ENCODE data around the gene KAT2B.

DNA sequence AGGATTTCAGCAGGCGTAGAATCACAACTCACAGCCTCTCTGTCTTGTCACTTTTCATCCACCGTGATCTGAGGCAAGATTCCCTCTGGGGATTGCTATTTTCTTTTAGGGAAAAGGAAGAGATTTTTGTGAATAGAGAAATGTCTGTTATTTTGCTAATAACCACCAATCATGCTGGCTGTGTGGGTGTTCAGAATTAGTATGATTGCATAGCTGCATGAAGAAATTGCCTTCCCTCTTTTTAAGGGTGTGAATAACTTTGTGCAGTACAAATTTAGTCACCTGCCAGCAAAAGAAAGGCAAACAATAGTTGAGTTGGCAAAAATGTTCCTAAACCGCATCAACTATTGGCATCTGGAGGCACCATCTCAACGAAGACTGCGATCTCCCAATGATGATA is 60.8 kb downstream of the KAT2B start:
- TF ChIP-seq CTCF (IDR thresholded peaks at IDR 0.05) (no peak), POLR2A (IDR thresholded peaks at IDR 0.05) (no peak)
